Activated T-helper 1 cell treated with anti-CD3 and anti-CD28 coated beads, Interleukin-12 subunit alpha, Interleukin-12 subunit beta, Interleukin-2, Interleukin-4 antibody, amounts not matched to agents 30 ng/mL and 10 ng/mL and 1 ng/mL, durations not matched to agents 14 hours and 24 hours and 36 hours (primary cell): ENCODE data around the gene AFF3. TPM values are rescaled to one million over a fixed set of nuclear protein-coding genes. Genes with fewer than 3 reads are reported as not detected.

Source experiments
- DNase-seq: peaks from one replicate; pipeline ENCODE4 v3.0.0; 2021; ENCODE audit warnings: low spot score
- H3K27ac Mint-ChIP-seq: one replicate; pipeline ENCODE4 v1.8.0; 2021; ENCODE audit warnings: mild to moderate bottlenecking, mixed read lengths
- H3K27me3 Mint-ChIP-seq: one replicate; pipeline ENCODE4 v1.8.0; 2022; ENCODE audit warnings: mild to moderate bottlenecking, moderate library complexity, mixed read lengths; ENCODE audit not compliant: insufficient read depth
- H3K36me3 Mint-ChIP-seq: one replicate; pipeline ENCODE4 v1.8.0; 2021; ENCODE audit warnings: low read depth, mixed read lengths
- H3K4me1 Mint-ChIP-seq: one replicate; pipeline ENCODE4 v1.8.0; 2021; ENCODE audit warnings: low read depth, mixed read lengths
- H3K4me3 Mint-ChIP-seq: one replicate; pipeline ENCODE4 v1.8.0; 2021; ENCODE audit warnings: mild to moderate bottlenecking, moderate library complexity, mixed read lengths
- H3K9me3 Mint-ChIP-seq: one replicate; pipeline ENCODE4 v1.8.0; 2021; ENCODE audit warnings: mixed read lengths
- intact Hi-C: fragments of 100-400 bp; cut with micrococcal nuclease; formaldehyde crosslinking; loops from one replicate; pipeline ENCODE4 v1.15.1; 2024
- total RNA-seq: library from RNA; stranded (reverse); gene quantifications from 2 replicates; pipeline ENCODE4 v1.2.3, GENCODE V29; 2022

The AFF3 gene
- total RNA-seq, 1 donor from 2014 or later, result 2.4 TPM

GRCh38 chr2:99636144-99637034 is 506.0 kb downstream of the AFF3 start:
- H3K36me3 Mint-ChIP-seq, result no peaks in the 10 kb centered on the region
- intact Hi-C loops, result no loop called here
- no peak for DNase-seq
- no peaks in the 10 kb centered on the region for H3K4me1 Mint-ChIP-seq
- H3K27ac Mint-ChIP-seq, result no peak overlapping the region
- no peaks in the 10 kb centered on the region for H3K27me3 Mint-ChIP-seq
- H3K9me3 Mint-ChIP-seq, result peaks cover 7% of the 10 kb centered on the region
- no peak overlapping the region for H3K4me3 Mint-ChIP-seq

DNA sequence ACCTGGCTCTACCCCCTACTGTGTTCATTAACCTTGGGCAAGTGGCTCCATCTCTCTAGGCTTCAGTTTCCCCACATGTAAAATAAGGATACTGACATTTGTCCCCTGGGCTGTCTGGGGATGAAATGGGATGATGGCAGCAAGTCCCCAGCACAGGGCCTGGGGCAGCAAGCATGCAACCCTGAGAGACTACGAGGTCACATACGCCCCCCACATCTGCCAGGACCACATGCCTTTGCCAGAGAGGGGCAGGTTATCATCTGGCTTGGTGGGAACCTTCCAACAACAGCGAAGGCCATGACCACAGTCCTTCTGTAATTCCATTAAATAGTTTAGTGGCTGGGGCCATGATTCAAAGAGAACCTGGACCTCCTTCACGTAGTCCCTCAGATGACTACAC is 506.7 kb downstream of the AFF3 start:
- intact Hi-C loops, result no loop called here
- no peak overlapping the region for H3K27ac Mint-ChIP-seq
- no peaks in the 10 kb centered on the region for H3K4me1 Mint-ChIP-seq
- no peak for DNase-seq
- H3K36me3 Mint-ChIP-seq, result no peaks in the 10 kb centered on the region
- no peak overlapping the region for H3K4me3 Mint-ChIP-seq
- H3K9me3 Mint-ChIP-seq, result peaks cover 7% of the 10 kb centered on the region
- no peaks in the 10 kb centered on the region for H3K27me3 Mint-ChIP-seq

DNA sequence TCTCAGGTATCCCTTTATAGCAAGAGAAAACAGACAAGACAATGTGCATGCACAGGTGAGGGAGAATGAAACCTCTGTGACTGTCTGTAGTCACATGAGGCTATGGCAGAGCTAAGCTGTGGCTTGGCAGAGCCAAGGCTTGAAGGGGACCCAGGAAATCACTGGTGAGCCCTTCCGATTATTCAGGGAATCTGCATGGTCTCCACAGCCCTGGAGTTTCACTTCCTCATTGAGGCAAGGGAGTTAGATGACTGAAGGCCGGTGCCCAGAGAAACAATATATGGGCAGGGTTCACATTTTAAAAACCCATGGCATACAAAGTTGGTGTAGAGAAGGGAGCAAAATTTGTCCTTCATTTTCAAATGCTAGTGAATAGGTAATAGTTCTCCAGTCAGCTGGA is 508.2 kb downstream of the AFF3 start:
- Mint-ChIP-seq H3K27me3 (no peaks in the 10 kb centered on the region), H3K27ac (no peak overlapping the region), H3K4me1 (no peaks in the 10 kb centered on the region), H3K36me3 (no peaks in the 10 kb centered on the region), H3K4me3 (no peak overlapping the region), H3K9me3 (peaks cover 7% of the 10 kb centered on the region)
- DNase-seq, result no peak
- intact Hi-C loops, result no loop called here

GRCh38 chr2:99631700-99632099 is 510.7 kb downstream of the AFF3 start:
- intact Hi-C loops, result no loop called here
- Mint-ChIP-seq H3K4me3 (no peak overlapping the region), H3K27ac (no peak overlapping the region), H3K36me3 (no peaks in the 10 kb centered on the region), H3K9me3 (peaks cover 7% of the 10 kb centered on the region), H3K4me1 (no peaks in the 10 kb centered on the region), H3K27me3 (no peaks in the 10 kb centered on the region)
- no peak for DNase-seq

DNA sequence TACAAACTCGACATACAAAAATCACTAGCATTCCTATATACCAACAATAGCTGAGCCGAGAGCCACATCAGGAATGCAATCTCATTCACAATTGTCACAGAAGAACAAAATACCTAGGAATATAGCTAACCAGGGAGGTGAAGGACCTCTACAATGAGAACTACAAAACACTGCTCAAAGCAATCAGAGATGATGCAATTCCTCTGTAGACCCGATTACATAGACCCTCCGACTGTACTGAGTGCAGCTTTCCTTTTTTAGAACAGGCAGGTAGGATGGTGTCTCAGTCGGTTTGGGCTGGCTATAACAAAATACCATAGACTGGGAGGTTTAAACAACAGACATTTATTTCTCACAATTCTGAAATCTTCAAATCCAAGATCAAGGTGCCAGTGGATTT is 513.1 kb downstream of the AFF3 start:
- no peak for DNase-seq
- intact Hi-C loops, result no loop called here
- Mint-ChIP-seq H3K9me3 (peaks cover 7% of the 10 kb centered on the region), H3K27ac (no peak overlapping the region), H3K4me1 (no peaks in the 10 kb centered on the region), H3K36me3 (no peaks in the 10 kb centered on the region), H3K27me3 (no peaks in the 10 kb centered on the region), H3K4me3 (no peak overlapping the region)

- Mint-ChIP-seq H3K9me3 (no peaks in the 10 kb centered on the region), H3K27ac (no peak overlapping the region), H3K27me3 (no peaks in the 10 kb centered on the region), H3K36me3 (no peaks in the 10 kb centered on the region), H3K4me1 (no peaks in the 10 kb centered on the region), H3K4me3 (no peak overlapping the region)
- intact Hi-C loops, result no loop called here
- no peak for DNase-seq
Observed at GRCh38 chr2:99626158-99626557, 516.2 kb downstream of the AFF3 start.

DNA sequence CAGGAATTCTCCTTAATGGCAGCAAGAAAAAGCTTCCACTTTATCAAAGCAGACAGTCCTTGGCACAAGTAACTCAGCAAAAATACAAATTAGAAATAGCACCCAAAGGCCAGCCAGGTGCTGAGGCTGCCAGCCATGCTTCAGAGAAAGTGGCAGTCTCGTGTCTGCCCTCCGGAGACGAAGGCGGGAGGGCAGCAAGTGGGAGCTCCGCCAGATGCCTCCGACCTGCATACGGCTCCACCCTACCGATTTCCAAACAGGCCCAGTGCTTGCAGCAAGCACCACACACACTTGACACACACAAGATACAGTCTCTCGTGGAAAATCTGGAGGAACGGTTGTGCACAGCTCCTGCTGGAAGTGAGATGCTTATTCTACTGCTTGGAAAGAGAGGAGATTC is 517.7 kb downstream of the AFF3 start:
- no peak for DNase-seq
- H3K4me3 Mint-ChIP-seq, result no peak overlapping the region
- H3K27ac Mint-ChIP-seq, result no peak overlapping the region
- H3K27me3 Mint-ChIP-seq, result no peaks in the 10 kb centered on the region
- H3K9me3 Mint-ChIP-seq, result no peaks in the 10 kb centered on the region
- no peaks in the 10 kb centered on the region for H3K4me1 Mint-ChIP-seq
- intact Hi-C loops, result no loop called here
- H3K36me3 Mint-ChIP-seq, result no peaks in the 10 kb centered on the region

- Mint-ChIP-seq H3K4me3 (no peak overlapping the region), H3K27ac (no peak overlapping the region), H3K36me3 (no peaks in the 10 kb centered on the region)
Observed at GRCh38 chr2:99623613-99624012, 518.8 kb downstream of the AFF3 start.

GRCh38 chr2:99623035-99623434 is 519.4 kb downstream of the AFF3 start:
- DNase-seq, result no peak
- no peaks in the 10 kb centered on the region for H3K36me3 Mint-ChIP-seq
- intact Hi-C loops, result no loop called here
- H3K4me3 Mint-ChIP-seq, result no peak overlapping the region
- H3K9me3 Mint-ChIP-seq, result no peaks in the 10 kb centered on the region
- no peak overlapping the region for H3K27ac Mint-ChIP-seq
- H3K4me1 Mint-ChIP-seq, result no peaks in the 10 kb centered on the region
- no peaks in the 10 kb centered on the region for H3K27me3 Mint-ChIP-seq

More at GRCh38 chr2:99623613-99624012, 518.8 kb downstream of the AFF3 start:
- Mint-ChIP-seq H3K4me1 (no peaks in the 10 kb centered on the region), H3K27me3 (no peaks in the 10 kb centered on the region), H3K9me3 (no peaks in the 10 kb centered on the region)
- intact Hi-C loops, result no loop called here
- no peak for DNase-seq

DNA sequence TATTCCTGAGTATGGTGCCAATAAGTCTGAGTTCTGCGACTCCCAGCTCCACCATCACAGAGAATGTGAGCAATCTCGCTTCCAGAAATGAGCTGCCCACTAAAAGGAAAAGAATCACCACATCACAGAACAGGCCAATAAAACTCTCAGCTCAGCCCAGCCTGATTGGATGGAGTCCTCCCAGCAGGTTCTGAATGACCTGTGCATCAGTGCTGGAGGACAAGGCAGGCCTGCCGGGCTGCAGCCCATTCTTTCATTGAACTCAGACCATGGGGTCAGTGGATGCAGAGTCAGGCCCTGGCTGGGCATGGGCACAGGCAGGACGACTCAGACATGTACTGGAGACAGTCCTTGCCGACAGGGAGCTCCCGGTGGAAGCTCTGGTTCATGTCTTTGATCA is 519.9 kb downstream of the AFF3 start:
- H3K4me3 Mint-ChIP-seq, result no peak overlapping the region
- intact Hi-C loops, result no loop called here
- H3K9me3 Mint-ChIP-seq, result no peaks in the 10 kb centered on the region
- no peak overlapping the region for H3K27ac Mint-ChIP-seq
- no peaks in the 10 kb centered on the region for H3K4me1 Mint-ChIP-seq
- H3K27me3 Mint-ChIP-seq, result no peaks in the 10 kb centered on the region
- DNase-seq, result no peak
- no peaks in the 10 kb centered on the region for H3K36me3 Mint-ChIP-seq

GRCh38 chr2:99621774-99622173 is 520.6 kb downstream of the AFF3 start:
- Mint-ChIP-seq H3K4me3 (no peak overlapping the region), H3K36me3 (no peaks in the 10 kb centered on the region), H3K27ac (no peak overlapping the region), H3K4me1 (no peaks in the 10 kb centered on the region), H3K9me3 (no peaks in the 10 kb centered on the region), H3K27me3 (no peaks in the 10 kb centered on the region)
- no peak for DNase-seq
- intact Hi-C loops, result no loop called here

DNA sequence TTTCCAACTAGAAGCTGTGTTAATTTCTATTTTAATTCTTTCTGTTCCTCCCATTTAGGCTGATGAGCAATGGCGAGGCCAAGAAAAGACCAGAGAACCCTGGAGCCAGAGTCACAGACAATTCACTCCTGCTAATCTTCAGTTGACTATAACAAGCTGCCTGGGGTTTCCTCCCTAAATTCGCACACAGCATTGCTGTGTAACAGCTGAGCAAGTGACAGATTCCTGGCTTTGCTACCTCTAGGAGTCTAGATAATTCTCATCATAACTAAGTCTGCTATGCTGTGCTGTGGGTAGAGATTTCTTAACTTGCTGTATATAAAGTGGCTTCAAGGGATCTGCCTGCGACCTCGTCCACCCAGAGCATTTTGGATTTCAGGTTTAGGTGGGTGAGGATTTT is 521.3 kb downstream of the AFF3 start:
- no peak for DNase-seq
- no peaks in the 10 kb centered on the region for H3K9me3 Mint-ChIP-seq
- H3K4me3 Mint-ChIP-seq, result no peak overlapping the region
- H3K27me3 Mint-ChIP-seq, result no peaks in the 10 kb centered on the region
- no peaks in the 10 kb centered on the region for H3K4me1 Mint-ChIP-seq
- intact Hi-C loops, result no loop called here
- no peaks in the 10 kb centered on the region for H3K36me3 Mint-ChIP-seq
- no peak overlapping the region for H3K27ac Mint-ChIP-seq

DNA sequence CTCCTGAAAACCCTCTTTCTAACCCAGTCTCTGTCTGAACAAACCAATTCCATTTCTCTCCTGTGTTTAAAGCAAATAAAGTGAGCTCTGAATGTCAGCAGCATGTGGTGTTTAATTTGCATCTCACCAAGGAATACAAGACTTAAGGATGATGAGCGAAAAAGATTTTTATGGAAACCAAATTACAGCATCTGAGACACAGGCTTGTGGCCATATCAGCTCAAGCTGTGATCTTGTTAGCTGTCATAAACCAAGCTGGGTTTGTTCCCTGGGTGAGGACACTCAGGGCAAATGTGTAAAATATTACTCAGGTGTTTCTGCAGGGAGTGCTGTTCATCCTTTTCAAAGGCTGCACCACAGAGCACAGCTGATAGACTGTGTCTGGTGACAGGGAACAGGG is 523.2 kb downstream of the AFF3 start:
- H3K27me3 Mint-ChIP-seq, result no peaks in the 10 kb centered on the region
- H3K36me3 Mint-ChIP-seq, result no peaks in the 10 kb centered on the region
- intact Hi-C loops, result no loop called here
- H3K9me3 Mint-ChIP-seq, result no peaks in the 10 kb centered on the region
- H3K4me1 Mint-ChIP-seq, result no peaks in the 10 kb centered on the region
- no peak overlapping the region for H3K4me3 Mint-ChIP-seq
- no peak for DNase-seq
- no peak overlapping the region for H3K27ac Mint-ChIP-seq
